HG02571 (cell line): ENCODE data around the gene CCT4.
"Not testable (repeated sequence)": the region's sequence is repeated elsewhere in the genome, so short reads cannot be mapped to it uniquely, and the experiment has no call there.

Experiments
- ATAC-seq: cut with Tn5 transposase; IDR thresholded peaks from one replicate; pipeline ENCODE4 v1.9.1; 2021; ENCODE audit warnings: mild to moderate bottlenecking, moderate library complexity; ENCODE audit not compliant: unreplicated experiment

The CCT4 gene

DNA sequence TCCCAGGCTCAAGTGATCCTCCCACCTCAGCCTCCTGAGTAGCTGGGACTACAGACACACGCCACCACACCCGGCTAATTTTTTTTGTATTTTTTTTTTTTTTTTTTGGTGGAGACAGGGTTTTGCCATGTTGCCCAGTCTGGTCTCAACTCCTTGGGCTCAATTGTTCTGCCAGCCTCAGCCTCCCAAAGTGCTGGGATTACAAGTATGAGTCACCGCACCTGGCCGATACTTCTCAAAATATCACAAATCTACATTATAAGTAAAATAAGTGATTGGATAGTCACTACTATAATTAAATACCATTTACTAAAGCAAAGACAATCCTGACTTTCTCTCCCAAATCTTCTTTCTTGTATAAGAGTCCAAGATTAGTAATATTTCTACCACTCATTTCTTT, 9.1 kb downstream of the CCT4 start:
- not testable (repeated sequence) for ATAC-seq

DNA sequence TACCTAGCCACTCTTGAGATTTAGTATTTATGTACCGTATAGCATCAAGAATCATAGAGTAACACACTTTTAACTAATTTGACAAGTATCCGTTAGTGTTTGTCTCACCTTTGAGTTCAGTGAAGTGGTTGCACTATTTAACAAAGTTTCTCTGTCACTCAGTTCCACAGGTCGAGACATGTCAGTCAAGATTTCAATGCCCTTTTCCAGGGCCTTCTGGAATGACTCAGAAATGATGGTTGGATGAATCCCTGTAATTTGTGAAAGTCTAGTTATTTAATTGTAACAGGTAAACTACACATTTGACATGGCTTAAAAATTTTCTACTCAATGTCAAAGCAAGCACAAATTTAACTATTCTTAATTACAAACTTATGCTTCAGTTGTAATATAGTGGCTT, 9.7 kb downstream of the CCT4 start:
- no peak for ATAC-seq

DNA sequence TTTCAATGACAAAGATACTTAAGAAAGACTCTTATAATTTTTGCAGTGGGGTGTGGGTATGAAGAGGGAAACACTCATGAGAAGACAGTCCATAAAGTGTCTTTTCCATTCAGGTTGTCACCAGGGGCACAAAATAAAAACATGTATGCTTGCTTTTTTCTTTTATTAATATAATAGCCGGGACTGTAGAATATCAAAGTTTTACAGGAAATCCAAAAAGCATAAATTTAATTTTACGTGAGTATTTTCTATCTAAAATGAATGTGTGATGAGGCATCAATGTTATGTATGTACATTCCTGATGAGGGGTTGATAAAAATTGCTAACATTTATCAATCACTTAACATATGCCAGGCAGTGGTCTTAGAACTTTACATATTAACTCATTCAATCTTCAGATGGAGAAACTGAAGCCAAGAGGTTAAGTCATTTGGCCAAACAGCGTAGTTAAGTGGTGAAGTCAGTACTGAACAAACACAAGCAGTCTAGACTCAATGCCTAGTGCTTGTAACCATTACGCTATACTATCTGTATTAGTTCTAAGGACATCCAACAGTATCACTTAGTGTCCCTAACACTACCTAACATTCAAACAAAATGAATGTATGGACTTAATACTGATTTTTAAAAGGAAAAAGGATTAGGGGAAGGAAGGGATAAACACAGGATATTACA, 10.7 kb downstream of the CCT4 start:
- no peak for ATAC-seq

DNA sequence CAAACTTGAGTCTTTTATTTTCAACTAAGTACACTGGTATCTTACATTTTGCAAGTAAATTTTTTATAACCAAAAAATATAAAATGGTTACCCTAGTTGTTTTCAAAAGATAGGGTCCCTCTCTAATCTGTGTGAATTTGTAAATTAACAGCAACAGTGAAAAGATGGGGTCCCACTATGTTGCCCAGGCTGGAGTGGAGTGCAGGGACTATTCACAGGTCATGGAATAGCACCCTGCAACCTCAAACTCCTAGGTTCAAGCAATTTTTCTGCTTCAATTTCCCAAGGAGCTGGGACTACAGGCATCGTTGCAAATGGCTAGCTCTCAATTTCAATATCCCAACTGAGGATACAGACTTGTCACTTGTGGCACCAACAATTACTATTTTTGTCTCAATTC, 12.1 kb downstream of the CCT4 start:
- no peak for ATAC-seq

DNA sequence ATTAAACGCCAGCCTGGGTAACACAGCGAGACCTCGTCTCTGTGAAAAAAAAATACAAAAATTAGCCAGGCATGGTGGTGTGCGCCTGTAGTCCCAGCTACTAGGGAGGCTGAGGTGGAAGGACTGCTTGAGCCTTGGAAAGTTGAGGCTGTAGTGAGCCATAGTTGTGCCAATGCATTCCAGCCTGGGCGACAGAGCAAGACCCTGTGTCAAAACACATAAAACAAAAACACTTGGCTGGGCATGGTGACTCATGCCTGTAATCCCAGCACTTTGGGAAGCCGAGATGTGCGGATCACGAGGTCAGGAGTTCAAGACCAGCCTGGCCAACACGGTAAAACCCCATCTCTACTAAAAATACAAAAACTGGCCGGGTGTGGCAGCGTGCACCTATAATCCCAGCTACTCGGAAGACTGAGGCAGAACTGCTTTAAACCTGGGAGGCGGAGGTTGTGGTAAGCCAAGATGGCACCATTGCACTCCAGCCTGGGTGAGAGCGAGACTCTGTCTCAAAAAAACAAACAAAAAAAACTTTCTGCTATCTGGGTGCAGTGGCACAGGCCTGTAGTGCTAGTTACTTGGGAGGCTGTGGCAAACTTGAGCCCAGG, 21.9 kb downstream of the CCT4 start:
- ATAC-seq = not testable (repeated sequence)

DNA sequence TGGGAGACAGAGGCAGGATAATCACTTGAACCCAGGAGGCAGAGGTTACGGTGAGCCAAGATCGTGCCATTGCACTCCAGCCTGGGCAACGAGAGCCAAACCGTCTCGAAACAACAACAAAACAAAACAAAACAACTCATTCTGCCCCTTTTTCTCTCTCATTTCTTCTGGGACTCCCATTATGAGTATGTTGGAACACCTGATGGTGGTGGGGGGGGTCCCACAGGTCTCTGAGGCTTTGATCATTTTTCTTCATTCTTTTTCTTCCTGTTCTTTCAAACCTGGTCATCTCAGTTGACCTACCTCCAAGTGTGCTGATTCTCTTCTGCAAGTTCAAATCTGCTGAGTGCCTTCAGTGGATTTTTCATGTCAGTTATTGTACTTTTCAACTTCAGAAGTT, 26.4 kb downstream of the CCT4 start:
- ATAC-seq = no peak

DNA sequence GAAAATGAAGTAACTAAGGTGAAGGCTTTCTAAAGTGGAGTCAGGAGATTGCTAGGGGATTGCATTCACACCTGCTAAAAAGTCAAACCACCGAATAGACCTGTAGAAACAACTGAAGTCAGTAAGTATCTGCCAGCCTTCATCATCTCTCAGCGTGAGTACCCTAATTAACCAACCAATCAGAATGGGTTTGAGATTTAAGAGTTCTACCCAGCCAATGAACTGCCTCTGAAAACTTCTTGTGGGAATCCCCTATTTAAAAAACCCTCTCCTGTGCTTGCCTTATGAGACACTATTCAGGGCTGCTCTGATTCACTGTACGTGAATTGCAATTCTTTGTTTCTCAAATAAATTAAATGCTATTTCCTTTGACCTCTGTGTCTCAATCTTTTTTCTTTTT, 31.2 kb downstream of the CCT4 start:
- ATAC-seq = no peak

DNA sequence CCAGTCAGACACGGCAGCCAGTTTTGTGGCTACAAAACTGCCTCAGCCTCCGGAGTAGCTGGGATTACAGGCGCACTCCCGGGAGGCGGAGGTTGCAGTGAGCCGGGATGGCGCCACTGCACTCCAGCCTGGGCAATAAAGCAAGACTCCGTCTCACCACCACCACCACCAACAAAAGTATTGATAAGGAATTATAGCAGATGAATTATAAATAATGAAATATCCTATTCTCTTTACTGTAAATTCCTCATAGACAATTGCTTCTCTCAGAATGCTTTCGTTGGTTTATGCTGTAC, 33.2 kb downstream of the CCT4 start:
- ATAC-seq = no peak

DNA sequence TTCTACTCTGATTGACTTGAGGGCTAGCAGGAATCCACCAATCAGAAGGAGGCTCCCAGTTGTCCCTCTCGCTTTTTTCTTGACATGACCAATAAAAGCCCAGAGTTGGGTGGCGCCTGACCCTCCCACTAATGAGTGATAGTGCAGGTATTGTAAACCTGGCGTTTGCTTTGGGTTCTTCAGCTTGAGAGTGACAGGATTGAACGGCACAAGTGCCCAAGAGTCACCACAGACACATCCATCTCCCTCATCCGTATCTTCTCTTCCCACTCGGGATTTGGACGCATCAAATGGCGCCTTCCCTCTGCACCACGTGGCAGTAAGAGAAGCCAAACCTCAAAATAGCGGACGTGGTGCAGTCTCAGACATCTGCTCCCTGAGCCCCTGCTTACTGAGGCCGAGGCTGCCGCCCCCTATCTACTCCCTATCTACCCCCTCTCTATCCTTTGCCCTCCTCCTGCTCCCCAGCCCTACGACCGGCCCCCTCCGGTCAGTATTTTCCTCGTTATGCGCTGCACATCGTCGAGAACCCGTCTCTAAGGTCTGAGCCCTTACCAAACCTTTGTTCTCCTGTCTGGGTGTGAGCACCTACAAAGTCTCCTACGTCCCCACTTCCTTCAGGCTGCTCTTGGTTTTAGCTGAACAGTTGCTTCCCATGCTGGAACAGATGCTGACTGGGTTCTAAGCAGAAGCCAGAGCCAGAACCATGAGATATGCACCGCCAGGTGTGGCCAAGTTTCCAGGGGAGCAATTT, 33.7 kb downstream of the CCT4 start:
- peak; percentile 92 for ATAC-seq

DNA sequence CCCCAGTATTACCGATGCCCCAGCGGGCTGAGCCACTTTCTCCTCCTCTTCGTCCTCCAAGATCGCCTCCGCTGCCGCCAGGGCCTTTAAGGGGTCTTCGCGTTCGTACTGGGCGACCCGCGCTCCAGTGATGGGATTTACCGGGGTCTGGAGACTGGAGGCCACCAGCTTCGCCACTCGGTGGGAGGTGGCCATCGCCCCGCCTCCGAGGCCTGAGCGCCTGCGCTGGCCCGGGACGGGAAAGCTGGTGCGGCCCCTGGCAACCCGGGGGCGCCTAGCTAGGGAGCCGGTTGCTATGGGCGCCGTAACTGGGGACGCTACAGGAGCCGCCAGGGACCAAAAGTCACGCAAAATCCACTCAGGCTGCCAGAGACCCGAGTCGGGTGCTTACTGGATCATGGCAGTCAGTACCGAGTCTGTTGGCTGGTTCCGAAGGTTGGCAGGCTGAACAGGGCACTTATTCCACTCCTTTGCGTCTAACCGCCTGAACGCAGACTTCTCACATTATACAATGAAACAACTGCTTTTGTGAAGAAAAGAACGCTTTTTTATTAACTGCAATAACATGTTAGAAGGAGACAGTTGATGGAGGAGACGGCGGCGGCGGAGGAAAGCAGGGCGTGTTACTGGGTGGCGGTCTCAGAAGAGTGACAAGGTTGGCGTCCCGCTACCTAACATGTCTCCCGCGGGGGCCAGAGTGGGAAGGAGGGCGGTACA, 34.5 kb downstream of the CCT4 start, which contains the start of gene FAM161A:
Gene FAM161A (minus strand): TSS at position 214 of the 717 bp plus-strand sequence. CDS start 19 bp downstream, at position 195.
- ATAC-seq = peak; percentile 77

DNA sequence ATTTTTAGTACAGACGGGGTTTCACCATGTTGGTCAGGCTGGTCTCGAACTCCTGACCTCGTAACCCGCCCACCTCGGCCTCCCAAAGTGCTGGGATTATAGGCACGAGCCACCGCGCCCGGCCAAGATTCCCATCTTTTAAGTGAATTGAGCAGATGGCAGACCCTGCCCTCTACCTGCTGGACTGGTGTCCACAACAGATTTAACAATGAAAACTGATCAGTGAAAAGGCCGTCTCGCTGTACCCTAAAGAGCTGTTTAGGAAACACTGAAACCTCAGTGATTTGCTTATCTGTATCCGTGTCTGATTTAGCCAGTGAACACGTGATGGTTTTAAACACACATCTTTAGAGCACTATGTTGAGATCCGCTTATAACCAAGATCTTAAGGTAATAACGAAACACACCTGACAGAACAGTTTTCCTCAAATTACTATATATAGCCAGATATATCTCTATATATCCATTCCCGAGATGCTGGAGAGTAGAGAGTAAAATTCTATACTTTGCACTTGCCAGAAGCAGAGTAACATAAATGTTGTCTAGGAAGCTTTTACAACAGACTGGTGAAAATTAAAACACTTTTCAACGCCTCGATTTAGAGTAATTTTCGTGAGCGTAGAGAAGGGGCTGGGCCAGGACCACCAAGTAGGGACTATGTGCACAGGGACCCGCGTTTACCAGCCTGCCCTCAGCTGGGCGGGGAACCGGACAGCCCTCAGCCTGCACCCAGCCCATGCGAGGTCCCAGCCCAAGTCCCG, 35.2 kb downstream of the CCT4 start:
- ATAC-seq = peak; percentile 52

DNA sequence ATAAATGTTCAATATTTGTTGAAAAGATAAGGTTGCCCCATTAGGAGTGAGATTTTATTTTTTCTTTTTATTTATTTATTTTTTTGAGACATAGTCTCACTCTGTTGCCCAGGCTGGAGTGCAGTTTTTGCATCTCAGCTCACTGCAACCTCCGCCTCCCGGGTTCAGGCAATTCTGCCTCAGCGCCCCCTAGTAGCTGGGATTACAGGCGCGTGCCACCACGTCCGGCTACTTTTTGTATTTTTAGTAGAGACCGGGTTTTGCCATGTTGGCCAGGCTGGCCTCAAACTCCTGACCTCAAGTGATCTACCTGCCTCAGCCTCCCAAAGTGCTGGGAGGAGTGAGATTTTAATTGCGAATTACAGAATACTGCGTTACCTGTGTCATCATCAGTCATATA, 37.2 kb downstream of the CCT4 start:
- ATAC-seq = not testable (repeated sequence)

DNA sequence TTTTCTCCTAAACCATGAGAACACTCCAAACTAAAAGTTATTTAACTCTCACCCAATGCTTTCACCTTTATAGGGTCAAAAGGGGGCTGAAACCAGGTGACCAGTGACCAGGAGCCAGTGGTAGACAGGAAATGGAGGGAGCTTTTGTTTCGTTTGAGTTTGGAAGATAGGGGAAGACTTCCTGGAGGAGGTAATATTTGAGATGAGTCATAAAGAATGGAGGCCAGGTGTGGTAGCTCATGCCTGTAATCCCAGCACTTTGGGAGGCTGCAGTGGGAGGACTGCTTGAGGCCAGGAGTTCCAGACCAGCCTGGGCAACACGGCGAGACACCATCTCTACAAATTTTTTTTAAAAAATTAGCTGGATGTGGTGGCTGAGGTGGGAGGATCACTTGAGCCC, 43.1 kb downstream of the CCT4 start:
- no peak for ATAC-seq

DNA sequence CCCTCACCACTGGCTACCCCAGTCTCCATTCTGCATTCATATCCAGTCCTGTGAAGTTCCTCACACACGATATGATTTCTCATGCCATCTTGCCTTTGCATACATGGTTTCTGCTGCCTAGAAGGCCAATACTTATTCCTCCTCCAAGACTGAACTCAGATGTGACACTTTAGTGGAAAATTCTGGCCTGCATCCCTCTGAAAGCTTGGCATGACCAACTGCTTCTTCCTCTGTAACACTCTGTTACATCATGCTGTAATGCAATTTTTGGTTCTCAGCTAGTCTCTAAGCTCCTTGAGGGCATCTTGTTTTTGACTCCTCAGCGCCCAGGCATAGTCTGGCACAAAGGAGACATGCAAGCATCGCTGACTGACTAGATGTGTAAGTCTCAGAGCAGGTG, 47.2 kb downstream of the CCT4 start:
- ATAC-seq = no peak

DNA sequence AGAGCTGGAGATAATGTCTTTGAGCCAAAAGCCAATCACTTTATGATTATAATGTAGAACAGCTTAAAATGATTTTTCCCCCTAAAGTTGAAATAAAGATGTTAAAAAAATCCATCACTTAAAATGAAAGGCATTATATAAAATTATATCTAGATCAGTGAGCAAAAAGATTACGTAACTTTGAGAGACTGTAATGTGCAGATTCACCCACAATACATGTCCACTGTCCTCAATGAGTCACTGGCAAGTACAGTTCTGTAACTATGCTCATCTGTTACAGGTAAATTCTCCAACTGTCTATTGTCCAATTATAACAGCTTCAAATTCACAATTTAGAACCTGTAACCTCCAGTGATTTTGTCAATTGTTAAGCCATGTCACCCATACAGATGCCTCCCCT, 53.6 kb downstream of the CCT4 start:
- no peak for ATAC-seq

DNA sequence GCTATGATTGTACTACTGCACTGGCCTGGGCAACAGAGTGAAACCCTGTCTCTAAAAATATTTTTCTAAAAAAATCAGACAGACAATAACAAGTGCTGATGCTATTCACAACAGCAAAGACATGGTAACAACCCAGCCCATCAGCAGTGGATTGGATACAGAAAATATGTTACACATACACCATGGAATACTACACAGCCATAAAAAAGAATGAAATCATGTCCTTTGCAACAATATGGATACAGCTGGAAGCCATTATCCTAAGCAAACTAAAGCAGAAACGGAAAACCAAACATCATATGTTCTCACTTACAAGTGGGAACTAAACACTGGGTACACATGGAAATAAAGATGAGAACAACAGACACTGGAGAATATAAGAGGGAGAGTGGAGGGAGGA, 54.5 kb downstream of the CCT4 start:
- ATAC-seq = no peak

DNA sequence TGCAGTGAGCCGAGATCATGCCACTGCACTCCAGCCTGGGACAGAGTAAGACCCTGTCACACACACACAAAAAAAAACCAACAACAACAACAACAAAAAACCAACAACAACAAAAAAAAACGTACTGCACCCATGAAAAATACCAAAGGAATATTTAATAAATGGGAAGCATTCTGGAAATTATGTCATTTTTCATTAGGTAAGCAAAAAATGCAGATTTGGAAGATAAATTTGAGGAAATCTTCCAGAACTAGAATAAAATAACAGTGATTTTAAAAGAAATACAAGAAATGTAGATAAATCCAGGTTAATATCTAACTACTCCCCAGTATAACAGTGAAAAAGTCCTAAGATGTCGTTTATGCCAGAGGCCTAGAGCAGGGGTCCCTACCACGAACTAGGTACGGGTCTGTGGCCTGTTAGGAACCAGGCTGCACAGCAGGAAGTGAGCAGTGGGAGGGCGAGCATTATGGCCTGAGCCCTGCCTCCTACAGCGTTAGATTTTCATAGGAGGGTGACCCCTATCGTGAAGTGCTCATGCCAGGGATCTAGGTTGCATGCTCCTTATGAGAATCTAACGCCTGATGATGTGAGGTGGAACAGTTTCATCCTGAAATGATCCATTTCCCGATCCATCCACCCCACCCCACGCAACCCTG, 56.1 kb downstream of the CCT4 start:
- ATAC-seq = no peak

DNA sequence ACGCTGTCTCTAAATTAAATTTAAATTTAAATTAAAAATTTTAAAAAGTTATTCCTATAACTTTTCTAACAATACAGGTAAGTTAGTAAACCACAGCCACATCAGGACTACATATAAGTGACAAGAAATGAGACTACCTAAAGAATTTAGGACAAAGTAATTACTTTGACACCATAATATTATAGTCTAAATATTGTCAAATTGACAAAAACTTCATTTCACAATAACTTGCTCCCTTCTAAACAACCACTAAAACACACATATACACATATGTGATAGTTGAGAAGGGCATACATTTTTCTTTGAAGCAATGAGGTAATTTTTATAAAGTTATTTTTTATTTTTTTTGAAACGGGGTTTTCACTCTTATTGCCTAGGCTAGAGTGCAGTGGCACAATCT, 66.2 kb downstream of the CCT4 start:
- no peak for ATAC-seq
